Thymus (tissue), 11 donors: Measurements from ENCODE around the gene GALR1. TPM values are rescaled to one million over a fixed set of nuclear protein-coding genes. Genes with fewer than 3 reads are reported as not detected.

Experiments
- DNase-seq, 9 donors: peaks; one replicate each; pipeline ENCODE4 v3.0.0-alpha.2; 2013; ENCODE audit warnings: low spot score in 9 of 9, low read depth in 6 of 9, missing footprints in 1 of 9
- H3K27ac ChIP-seq, 2 donors: one replicate each; pipeline ENCODE4 v1.5.1; 2013; ENCODE audit warnings: control low read depth in 1 of 2, low read depth in 1 of 2, low read length in 1 of 2, mild to moderate bottlenecking in 1 of 2, moderate library complexity in 1 of 2
- H3K27me3 ChIP-seq, 2 donors: one replicate each; pipeline ENCODE4 v1.5.1; 2013; ENCODE audit warnings: low read length in 1 of 2; ENCODE audit not compliant: control insufficient read depth in 2 of 2, insufficient read depth in 1 of 2
- H3K36me3 ChIP-seq, 2 donors: one replicate each; pipeline ENCODE4 v1.5.1; 2013; ENCODE audit warnings: low read length in 1 of 2, mild to moderate bottlenecking in 1 of 2, moderate library complexity in 1 of 2; ENCODE audit not compliant: control insufficient read depth in 2 of 2, insufficient read depth in 2 of 2
- H3K4me1 ChIP-seq, 2 donors: one replicate each; pipeline ENCODE4 v1.5.1; 2013; ENCODE audit warnings: low read length in 2 of 2; ENCODE audit not compliant: control insufficient read depth in 2 of 2, insufficient read depth in 2 of 2
- H3K4me3 ChIP-seq, 2 donors: one replicate each; pipeline ENCODE4 v1.5.1; 2013; ENCODE audit warnings: low read length in 2 of 2, control low read depth in 1 of 2, mild to moderate bottlenecking in 1 of 2
- H3K9me3 ChIP-seq, 2 donors: one replicate each; pipeline ENCODE4 v1.5.1; 2013; ENCODE audit warnings: low read length in 1 of 2, mild to moderate bottlenecking in 1 of 2; ENCODE audit not compliant: control insufficient read depth in 2 of 2, insufficient read depth in 1 of 2
- WGBS: extraction: QIAGEN DNeasy Blood & Tissue Kit; methylation state at CpG from one replicate; pipeline ENCODE4 v1.1.7; 2013; 5-methylcytosine and 5-hydroxymethylcytosine counted together
- polyA plus RNA-seq: library from polyadenylated mRNA; stranded (reverse); fragments of 200-250 nt; gene quantifications from one replicate; pipeline ENCODE4 v1.2.3, GENCODE V29; 2013
- total RNA-seq: library from RNA; stranded (reverse); fragments of 120-200 nt; gene quantifications from one replicate; pipeline ENCODE4 v1.2.4, GENCODE V29; 2013
- donor health status: healthy.

The GALR1 gene
- total and polyA plus RNA-seq, 2 donors = 0.02 to 0.05 TPM

DNA sequence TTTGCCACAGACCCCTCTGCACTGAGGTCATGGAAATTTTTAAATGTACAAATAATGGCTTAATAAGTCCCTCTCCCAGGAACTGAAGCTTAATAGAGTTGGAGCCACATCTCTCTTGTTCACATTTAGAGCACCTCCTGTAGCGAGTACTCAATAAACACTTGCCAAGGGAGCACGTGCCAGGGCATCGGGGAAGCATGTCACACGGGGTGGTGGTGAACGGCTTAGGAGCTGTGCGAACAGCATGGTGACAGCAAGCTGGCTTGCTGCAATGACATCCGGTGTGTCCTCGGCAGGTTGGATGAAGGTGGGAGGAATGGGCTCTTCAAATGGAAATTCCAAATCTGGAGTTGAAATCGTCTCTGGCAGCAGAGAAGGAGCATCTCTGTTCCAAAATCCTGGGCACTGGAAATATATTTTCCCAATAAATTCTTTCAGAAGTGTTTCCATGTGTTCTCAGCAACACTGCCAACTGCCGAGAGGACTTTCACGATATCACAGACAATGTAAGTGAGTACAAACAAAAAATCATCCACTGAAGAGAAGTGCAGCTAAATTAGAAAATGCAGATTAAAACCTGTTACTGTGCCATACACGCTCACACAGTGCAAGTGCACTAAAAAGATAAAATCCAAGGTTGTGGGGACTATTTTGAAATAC, 74.1 kb downstream of the GALR1 start:
- no peak for DNase-seq
- H3K36me3 ChIP-seq = no peaks in the 10 kb centered on the region
- H3K4me1 ChIP-seq = no peaks in the 10 kb centered on the region
- no peak overlapping the region for H3K4me3 ChIP-seq
- no peak overlapping the region for H3K27ac ChIP-seq
- peaks cover 0 to 4% of the 10 kb centered on the region in 2 donors for H3K27me3 ChIP-seq
- H3K9me3 ChIP-seq = no peaks in the 10 kb centered on the region
- WGBS = 92% methylated on average over 12 of the region's 12 CpGs

Other genes with a start within 250 kb of the GALR1 start
- 16.1 TPM for gene MBP, start 117.1 kb upstream of the GALR1 start, total RNA-seq
- 16.3 TPM for gene MBP, start 117.1 kb upstream of the GALR1 start, polyA plus RNA-seq